Thyroid gland (tissue), 4 donors: ENCODE measurements around the gene CCR5.

Experiments used
- CTCF ChIP-seq, 6 experiments: fragments of 200-600 bp in 3 of 6; fragments of 450-650 bp in 3 of 6; sonication (generic) in 3 of 6; IDR thresholded peaks; one replicate each; pipeline ENCODE4 v1.5.1; 2016 to 2019; ENCODE audit warnings: antibody characterized with exemption in 6 of 6, mild to moderate bottlenecking in 2 of 6, inconsistent platforms in 1 of 6, moderate library complexity in 1 of 6
- POLR2A ChIP-seq, 2 donors: fragments of 450-650 bp; IDR thresholded peaks; one replicate each; pipeline ENCODE4 v1.6.1; 2017; ENCODE audit warnings: antibody characterized with exemption in 2 of 2, mild to moderate bottlenecking in 2 of 2, moderate library complexity in 1 of 2

- no peak for TF ChIP-seq CTCF (IDR thresholded peaks at IDR 0.05)
- TF ChIP-seq POLR2A (IDR thresholded peaks at IDR 0.05), result no peak
Observed at GRCh38 chr3:46401579-46401978, 30.8 kb downstream of the CCR5 start.
